ENCODE measurements around the gene FBXL4.
"Not testable (repeated sequence)": the region's sequence is repeated elsewhere in the genome, so short reads cannot be mapped to it uniquely, and the experiment has no call there.

Gene FBXL4

DNA sequence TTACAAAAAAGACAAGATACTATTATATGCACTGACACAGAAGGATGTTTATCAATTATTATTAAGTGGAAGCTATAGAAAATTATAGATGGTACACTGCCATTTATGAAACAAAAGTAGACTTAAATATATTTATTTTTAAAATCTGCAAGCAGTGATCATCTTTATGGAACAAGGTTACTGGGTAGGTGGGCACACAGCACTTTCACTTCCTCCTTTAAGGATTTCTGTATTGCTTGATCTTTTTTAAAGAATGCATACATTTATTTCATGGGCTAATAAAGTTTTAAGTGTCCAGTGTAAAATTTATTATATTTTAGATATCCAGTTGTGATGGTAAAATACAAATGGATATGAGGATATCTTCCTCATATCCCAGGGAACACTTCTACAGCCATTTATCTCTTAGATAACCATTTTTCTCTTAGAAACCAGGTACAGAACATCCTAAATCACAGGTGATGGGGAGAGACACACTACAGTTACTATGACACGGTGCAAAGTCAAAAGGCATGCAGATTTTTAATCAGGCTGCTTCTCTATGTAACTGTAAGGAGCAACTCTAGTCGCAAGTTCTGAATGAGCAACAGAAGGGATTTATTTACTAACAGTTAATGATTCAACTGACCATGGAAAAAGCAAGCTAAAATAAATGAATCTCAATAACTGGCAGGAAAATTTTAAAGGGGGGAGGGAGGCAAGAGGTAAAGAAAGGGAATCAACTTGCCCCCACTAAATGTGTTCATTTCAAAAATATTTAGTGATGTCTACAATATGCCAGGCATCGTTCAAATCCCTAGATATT is 2.2 kb downstream of the FBXL4 start:
- peak; percentile 71 for FAIRE-seq

DNA sequence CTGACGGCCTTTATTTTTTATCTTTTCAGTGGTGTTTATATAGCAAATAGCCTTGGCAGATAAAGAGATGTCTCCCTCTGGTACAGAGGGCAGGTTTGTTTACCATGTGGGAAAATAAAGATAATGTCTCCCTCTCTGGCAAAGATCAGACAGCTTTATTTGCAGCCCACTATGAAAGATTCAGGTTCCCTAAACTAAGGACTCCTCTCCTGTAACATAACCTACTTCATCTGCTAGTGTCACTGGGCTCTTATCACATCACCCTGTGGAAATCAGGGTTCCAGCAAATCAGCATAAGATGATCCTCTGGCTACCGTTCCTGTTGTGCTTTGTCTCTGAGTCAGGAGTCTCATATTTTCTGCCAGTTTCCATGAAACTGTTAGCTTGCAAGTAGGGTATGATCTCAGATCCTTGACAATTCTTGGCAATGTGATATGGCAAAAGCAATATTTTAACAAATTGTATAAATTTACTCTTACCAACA is 3.1 kb downstream of the FBXL4 start:
- FAIRE-seq = no peak

DNA sequence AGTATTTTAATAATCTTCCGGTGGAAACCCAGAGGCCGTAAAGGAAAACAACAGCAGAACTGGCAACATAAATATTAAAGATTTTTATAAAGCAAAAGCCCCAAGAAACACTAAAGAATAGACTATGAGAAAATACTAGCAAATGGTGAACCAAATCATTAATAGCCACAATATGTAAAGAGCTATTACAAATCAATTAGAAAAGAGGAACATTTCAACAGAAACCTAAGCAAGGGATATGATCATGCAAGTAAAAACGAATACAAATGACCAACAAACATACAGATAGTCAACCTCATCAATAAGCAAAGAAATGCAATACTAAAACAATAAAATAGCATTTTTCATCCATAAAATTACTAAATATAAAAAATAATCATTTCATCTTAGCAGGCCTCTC is 3.6 kb downstream of the FBXL4 start:
- FAIRE-seq = no peak

DNA sequence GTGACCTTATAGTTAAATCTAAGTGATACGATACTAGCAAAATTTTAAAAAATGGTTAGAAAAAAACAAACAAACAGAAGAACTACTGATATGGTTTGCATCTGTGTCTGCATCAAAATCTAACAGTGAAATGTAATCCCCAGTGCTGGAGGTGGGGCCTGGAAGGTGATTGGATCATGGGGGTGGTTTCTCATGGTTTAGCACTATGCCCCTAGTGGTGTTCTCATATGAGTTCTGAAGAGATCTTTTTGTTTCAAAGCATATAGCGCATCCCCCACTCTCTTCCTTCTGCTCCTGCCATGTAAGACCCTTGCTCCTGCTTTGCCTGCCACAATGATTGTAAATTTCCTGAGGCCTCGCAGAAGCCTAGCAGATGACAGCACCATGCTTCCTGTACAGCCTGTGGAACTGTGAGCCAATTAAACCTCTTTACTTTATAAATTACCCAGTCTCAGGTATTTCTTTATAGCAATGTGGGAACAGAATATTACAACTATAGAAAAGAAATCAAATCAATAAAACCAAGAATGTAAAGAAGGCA is 5.4 kb downstream of the FBXL4 start:
- FAIRE-seq = peak; percentile 41

DNA sequence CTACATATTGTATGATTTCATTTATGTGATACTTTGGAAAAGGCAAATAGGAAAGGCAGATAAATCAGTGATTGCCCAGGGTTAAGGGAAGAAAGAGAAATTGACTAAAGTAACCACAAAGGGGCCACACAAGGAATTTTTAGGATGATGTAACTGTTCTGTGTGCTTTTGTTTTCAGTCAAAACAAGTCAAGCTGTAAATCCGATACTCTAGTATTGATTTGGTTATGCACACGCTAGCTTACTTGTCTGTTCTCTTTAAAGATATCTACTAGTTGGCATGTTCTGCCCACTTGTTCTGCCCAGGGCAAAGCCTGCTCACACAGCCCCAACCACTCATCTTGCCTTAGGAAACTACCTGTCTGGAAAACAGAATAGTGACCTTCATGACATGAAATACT is 6.4 kb downstream of the FBXL4 start:
- FAIRE-seq = no peak

DNA sequence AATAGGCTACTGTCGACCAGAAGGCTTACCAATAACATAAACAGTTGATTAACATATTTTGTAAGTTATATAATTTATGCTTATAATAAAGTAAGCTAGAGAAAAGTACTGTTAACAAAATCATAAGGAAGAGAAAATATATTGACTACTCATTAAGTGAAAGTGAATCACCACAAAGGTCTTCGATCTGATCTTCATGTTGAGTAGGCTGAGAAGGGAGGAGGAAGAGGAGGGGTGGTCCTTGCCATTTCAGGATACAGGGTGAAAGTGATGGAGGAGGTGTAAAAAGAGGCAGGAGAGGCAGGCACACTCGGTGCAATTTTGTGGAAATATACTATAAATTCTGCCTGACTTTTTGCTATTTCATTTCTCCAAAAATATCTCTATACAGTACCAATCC is 10.4 kb downstream of the FBXL4 start:
- FAIRE-seq = no peak

DNA sequence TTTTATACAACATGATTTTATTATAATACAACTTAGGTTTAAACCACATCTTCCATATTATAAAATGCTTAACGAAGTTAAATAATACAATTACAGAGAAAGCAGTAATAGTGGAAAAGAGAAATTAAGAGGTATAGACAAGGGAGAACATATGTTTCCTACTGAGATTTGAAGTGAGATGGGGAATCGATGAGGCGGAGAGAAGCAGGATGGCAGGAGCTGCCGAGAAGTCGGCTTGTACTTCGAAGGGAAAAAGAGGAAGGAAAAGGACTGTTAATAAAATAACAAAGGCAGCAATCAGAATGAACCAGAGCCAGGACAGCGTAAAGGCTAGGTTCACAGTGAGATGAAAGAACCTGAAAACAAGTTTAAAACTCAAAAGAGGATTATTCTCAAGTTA is 15.4 kb downstream of the FBXL4 start:
- FAIRE-seq = peak; percentile 88

DNA sequence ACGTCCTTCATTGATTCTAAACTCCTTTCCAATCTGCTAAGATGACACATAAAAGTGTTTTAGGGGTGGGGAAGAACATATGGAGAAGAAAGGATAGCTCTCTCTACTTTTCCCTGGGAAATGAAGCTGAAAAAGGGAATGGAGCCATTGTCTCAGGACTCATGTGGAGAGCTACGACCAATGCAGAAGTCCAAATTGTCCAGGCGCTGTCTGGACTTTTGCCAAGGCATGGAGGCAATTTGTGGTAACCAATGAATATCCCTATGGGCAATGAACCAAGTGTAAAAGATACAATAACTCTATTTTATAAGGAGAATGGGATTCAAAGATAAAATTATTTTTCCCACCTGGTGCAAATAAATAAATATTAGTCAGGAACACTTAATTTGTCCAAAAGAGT is 16.1 kb downstream of the FBXL4 start:
- no peak for FAIRE-seq

DNA sequence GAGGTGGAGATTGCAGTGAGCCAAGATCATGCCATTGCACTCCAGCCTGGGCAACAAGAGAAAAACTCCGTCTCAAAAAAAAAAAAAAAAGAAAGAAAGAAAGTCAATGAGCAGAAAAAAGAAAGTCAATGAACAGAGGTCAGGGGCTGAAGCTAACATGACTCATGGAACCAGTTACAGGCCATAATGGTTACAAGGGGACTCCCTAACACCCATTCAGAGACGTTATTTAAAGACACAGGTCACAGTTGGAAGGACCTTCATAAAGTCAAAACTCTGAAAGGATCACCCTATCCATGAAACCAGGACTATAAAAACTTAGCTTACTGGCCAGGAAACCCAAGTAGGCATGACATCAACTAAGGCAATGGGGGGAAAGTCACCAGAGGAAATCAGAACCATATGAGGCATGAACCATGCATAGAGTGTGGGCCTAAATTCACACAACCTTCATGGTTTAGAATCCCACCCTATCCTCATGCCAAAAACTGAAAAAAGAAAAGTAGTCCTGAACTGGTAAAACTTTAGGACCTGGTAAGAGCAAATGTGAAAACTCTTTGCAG is 18.2 kb downstream of the FBXL4 start:
- FAIRE-seq = no peak

DNA sequence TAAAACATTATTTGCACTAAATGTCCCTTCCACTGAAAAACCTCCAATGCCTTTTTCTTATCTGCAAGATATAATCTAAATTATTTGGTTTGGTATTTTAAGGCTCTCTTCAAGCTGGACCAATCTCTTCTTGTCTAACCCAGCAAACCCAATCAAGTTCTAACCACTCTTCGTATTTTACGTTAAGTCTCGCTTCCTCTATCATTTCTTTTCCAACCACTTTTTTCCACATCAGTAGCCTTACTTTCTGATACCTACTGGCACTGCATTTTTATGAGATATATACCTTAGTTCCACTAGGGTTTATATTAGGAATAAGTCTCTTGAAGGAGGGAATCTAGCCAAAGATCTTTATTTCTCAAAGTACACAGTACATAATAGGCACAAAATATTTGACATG is 19.1 kb downstream of the FBXL4 start:
- FAIRE-seq = no peak

DNA sequence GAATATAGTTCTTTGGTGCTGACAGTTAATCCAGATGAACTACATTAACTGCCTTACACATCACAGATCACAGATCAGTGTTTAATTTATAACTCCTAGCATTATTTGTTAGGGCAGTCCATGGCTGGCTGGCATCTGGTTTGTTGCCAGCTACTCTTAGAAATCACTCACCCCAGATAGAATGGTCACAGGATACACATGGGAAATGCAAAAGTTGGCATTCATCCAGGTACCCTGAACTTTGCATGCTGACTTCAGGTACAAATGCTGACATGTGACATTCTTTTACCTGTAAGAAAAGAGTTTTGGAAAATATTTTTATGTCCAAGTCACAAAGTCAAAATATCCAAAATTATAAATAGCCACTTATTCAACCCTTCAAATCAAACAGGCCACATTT is 20.2 kb downstream of the FBXL4 start:
- FAIRE-seq = peak; percentile 76

DNA sequence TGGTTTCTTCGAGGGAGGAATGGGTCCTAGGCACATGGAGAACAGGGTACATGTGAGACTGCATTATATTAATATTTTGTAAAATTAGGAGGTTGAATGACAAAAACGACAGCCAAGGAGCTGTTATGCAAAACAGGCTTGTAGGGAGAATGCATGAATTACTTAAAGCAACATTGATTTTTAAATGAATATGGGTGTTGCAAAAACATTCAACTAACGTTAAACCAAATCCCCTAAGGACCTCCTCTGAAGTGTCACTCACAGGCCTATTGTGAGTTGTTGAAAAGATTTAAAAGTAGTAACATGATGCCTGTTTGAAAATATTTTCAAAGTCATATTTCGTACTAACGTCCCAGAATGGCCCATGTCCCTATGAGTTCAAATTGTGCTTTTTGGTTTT is 21.9 kb downstream of the FBXL4 start:
- no peak for FAIRE-seq

DNA sequence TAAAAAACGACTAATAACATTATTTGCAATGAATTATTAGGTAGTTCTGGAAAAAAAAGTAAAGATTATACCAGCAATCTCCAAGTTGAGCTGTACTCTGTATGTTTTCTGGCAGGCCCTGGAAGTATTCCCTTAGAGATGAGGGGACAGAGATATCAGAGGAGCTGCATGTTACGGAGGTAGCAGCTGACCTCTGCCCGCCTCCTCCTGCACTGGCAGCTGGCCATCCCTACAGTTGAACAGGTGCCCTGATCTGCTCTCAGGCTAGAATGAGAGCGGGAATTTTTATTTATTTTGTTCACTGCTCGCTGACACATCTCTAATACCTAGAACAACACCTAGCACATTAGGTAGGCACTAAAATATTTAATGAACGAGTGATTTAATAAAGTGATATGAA is 23.1 kb downstream of the FBXL4 start:
- peak; percentile 98 for FAIRE-seq

DNA sequence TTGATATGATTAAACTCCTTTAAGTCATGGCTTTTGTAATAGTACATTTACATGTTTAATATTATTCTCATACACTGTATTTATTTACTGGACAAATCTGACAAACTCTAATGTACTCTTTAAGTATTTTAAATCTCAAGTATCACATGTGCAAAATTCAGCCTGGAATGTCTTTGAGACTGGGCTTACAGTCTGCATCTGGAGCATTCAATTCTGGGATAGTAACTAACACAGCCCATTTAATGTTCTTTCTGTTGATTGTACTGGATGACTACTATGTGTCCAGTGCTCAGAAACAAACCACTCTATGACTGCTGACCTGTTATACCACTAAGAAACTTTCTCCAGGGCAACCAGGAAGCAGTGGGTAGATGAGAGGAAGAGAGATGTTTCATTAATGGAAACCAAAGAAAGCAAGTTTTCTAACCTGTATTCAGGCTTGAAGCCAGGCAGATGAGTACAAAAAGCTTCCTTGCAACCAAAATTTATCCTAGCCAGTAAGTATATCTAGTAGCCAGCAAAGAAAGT is 26.8 kb downstream of the FBXL4 start:
- no peak for FAIRE-seq

DNA sequence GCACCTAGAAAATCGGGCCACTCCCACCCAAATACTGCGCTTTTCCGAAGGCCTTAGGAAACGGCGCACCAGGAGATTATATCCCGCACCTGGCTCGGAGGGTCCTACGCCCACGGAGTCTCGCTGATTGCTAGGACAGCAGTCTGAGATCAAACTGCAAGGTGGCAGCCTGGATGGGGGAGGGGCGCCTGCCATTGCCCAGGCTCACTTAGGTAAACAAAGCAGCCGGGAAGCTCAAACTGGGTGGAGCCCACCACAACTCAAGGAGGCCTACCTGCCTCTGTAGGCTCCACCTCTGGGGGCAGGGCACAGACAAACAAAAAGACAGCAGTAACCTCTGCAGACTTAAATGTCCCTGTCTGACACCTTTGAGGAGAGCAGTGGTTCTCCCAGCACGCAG is 36.8 kb downstream of the FBXL4 start:
- FAIRE-seq = not testable (repeated sequence)

DNA sequence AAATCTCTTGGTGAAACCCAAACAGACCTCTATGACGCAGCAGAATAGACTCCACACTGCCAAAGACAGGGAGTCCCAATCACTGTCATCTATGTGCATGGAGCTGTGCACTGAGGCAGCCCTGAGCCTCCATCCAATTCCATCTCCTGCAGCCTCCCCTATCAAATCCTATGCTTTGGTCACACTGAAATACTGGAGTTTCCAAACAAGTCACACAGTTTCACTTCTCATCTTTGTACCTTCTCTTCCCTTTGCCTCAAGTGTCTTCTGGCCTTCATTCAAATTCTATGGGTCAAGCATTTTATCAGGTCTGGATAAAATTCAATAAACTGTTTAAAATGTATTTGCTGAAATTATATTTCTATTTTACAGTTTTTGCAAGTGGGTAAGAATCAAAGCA is 38.5 kb downstream of the FBXL4 start:
- FAIRE-seq = no peak

DNA sequence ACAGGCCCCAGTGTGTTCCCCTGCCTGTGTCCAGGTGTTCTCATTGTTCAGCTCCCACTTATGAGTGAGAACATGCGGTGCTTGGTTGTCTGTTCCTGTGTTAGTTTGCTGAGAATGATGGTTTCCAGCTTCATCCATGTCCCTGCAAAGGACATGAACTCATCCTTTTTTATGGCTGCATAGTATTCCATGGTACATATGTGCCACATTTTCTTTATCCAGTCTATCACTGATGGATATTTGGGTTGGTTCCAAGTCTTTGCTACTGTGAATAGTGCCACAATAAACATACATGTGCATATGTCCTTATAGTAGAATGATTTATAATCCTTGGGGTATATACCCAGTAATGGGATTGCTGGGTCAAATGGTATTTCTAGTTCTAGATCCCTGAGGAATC is 41.4 kb downstream of the FBXL4 start:
- not testable (repeated sequence) for FAIRE-seq

DNA sequence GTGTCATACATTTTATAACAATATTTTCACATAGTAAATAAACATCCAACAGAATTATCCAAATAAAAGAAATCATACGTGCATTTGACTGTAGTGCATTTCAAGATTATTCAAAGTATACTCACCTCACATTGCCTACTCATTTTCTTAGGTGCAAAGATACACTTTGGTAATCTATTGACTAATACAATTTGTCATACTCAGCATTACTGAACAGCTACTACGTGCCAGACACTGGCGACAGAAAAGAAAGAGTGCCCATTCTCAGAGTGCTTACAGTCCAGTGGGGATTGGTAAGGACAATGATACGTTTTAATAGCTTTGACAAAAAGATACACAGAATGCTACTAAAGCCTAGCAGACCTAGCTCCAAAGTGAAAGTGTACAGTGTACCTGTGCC is 42.0 kb downstream of the FBXL4 start:
- no peak for FAIRE-seq

DNA sequence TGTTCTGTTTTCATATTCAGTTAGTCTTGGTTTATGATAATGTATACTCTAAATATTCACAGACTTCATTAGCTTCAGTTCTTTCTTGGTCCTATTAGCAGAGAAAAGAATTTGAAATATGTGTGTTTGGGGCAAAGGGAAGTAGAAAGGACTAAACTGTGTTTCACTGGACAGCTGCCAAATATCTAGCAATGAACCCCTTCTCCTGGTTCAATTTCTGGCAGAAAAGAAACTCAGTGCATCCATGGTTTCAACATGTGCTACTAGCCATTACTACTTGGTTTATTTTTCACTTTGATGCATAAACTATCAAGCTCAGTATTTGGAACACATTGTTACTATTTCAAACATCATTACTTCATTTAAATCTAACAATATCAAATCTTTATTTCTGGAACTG is 43.6 kb downstream of the FBXL4 start:
- FAIRE-seq = peak; percentile 66

DNA sequence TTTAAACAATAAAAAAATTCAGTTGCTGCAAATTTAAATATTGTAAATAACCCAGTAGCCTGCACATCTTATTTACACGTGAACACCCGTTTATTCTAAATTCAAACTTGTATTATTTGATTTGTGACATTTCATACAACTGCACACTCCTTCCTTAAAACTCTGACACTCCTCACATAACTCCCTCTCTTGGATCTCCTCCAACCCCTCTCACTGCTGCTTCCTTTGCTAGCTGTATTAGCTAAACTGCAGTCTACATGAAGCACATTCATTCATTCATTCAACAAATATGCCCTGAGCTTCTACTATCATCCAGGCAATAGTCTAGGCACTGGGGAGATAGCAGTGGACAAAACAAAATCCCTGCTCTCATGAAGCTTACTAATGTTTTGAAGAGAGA is 47.0 kb downstream of the FBXL4 start:
- FAIRE-seq = no peak

DNA sequence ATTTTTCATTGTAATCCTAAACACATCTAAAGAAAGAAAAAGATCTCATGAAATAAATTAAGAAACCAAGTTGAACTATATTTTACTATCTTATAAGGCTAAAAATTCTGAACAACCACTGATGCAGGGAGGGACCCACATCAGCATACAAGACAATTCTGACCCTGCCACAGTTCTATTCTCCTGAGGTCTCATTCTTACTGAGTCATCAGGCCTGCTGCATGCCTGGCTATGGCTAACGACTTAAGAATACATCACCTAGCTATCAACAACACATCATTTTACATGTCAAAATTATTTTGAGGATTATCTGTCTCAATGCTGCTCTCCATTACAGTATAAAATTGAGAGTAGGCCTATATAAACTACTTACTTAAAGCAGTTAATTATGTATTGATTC is 52.9 kb downstream of the FBXL4 start:
- FAIRE-seq = peak; percentile 77

DNA sequence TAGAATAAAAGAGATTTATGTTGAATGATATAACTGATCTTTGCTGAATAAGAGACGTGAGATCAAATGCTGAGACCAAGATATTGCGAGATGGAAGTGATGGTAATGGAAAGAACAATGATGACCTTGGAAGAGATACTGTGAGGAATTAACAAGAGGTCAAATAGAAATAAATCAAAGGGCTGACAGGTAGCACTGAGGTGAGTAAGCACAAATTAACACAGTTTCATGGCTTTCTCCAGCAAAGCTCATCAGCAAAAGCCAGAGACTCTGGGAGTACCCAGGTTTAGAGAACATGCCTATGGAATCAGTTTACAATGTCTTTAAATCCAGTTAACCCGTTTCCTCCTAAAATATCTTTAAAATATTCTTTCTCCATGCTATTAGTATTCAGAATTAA is 60.1 kb downstream of the FBXL4 start:
- no peak for FAIRE-seq

DNA sequence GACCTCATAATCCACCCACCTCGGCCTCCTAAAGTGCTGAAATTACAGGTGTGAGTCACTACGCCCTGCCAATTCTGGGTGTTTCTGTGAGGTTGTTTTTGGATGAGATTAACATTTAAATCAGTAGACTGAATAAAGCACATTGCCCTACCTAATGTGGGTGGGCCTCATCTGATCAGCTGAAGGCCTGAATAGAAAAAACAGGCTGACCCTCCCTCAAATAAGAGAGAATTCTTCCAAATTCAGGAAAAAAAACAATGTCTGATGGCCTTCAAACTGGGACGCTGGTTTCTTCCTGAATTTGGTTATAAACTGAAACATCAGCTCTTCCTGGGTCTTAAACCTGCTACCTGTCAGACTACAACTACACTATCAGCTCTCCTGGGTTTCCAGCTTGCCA is 62.4 kb downstream of the FBXL4 start:
- FAIRE-seq = no peak

DNA sequence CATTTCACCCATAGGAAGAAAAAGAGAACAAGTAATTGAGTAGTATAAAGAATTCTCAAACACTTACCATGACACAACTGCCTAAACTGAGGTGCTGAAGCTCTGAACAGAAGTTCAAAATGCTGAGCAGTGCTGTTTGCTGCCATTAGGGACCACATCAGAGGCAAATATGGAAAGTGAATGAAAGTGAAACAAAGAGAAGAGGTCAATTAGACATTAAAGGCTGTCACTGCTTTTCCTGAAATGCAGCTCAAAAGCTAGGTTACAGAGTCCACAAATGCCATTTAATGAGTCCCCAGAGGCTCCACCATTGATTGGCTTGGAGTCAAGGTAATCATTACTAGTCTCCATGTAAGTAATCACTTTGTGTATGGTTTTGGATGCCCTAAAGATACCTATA is 67.3 kb downstream of the FBXL4 start:
- peak; percentile 68 for FAIRE-seq

Measured in islet of Langerhans (tissue), 1 donor.